ENCODE measurements around the gene PIGV.

- TF ChIP-seq CTCF (conservative IDR thresholded peaks at IDR 0.05; ENCODE audit: low read length) (peak; percentile 34), EZH2phosphoT487 (IDR thresholded peaks at IDR 0.05; ENCODE audit: borderline replicate concordance) (no peak)
Observed at GRCh38 chr1:26761217-26761616, 26.5 kb upstream of the PIGV start.

Data from Loucy (cell line).